Endothelial cell of umbilical vein (primary cell): ENCODE data around the gene CFAP61. TPM values are rescaled to one million over a fixed set of nuclear protein-coding genes. Genes with fewer than 3 reads are reported as not detected.

ENCODE experiments used
- BruUV-seq: library from RNA; stranded (reverse); fragments of 400-500 nt; replicated peaks from 2 replicates; lab custom pipeline; 2021; lab: Mats Ljungman, UMichigan
- CTCF ChIA-PET: fragments of 300-600, 350-600 bp; sonication (Branson Sonifier 250); formaldehyde crosslinking; loops from one replicate; lab custom pipeline; 2021; ENCODE audit warnings: antibody characterized with exemption, inconsistent platforms; lab: Charles Lee
- POLR2A ChIA-PET: fragments of 300-600, 350-600 bp; sonication (Branson Sonifier 250); formaldehyde crosslinking; loops from one replicate; lab custom pipeline; 2021; ENCODE audit warnings: antibody characterized with exemption, inconsistent platforms; lab: Charles Lee
- DNase-seq: peaks from one replicate; pipeline ENCODE4 v3.0.0-alpha.2; 2011; ENCODE audit warnings: low read depth, low spot score
- FAIRE-seq: peaks from 2 replicates; lab custom pipeline; 2011; peaks lifted over from hg19 to GRCh38; lab: Jason Lieb, UNC
- H2AFZ ChIP-seq: 2 replicates; pipeline ENCODE4 v1.6.0; 2012; ENCODE audit warnings: low read depth, low read length, control low read depth, inconsistent platforms
- H3K27ac ChIP-seq: 2 replicates; pipeline ENCODE4 v1.5.1; 2011; ENCODE audit warnings: low read depth, mild to moderate bottlenecking, control low read depth, low read length, moderate library complexity; ENCODE audit not compliant: insufficient read depth
- H3K27me3 ChIP-seq, 2 experiments: 2 replicates each; pipeline versions ENCODE4 v1.6.0 to v1.6.1; 2011; ENCODE audit warnings: low read length in 2 of 2, mixed read lengths in 1 of 2; ENCODE audit not compliant: control insufficient read depth in 2 of 2, insufficient read depth in 2 of 2
- H3K36me3 ChIP-seq, 2 experiments: 2 replicates in 1 of 2; 3 replicates in 1 of 2; pipeline ENCODE4 v1.5.1; 2011; ENCODE audit warnings: low read length in 2 of 2, mild to moderate bottlenecking in 1 of 2, moderate library complexity in 1 of 2; ENCODE audit not compliant: control insufficient read depth in 2 of 2, insufficient read depth in 2 of 2; ENCODE audit errors: extremely low read depth in 1 of 2
- H3K4me1 ChIP-seq: 3 replicates; pipeline ENCODE4 v1.5.1; 2011; ENCODE audit warnings: mild to moderate bottlenecking, low read length; ENCODE audit not compliant: control insufficient read depth, insufficient read depth; ENCODE audit errors: extremely low read depth
- H3K4me2 ChIP-seq: 2 replicates; pipeline ENCODE4 v1.6.1; 2011; ENCODE audit warnings: low read length, control low read depth, mixed read lengths; ENCODE audit not compliant: insufficient read depth
- H3K4me3 ChIP-seq, 3 experiments: fragments of 200-600 bp in 1 of 3; sonication (generic), shearing (Covaris generic) in 1 of 3; replicated peaks in 1 of 3; 2 replicates each; pipeline ENCODE4 v1.5.1; 2011 to 2016; ENCODE audit warnings: control low read depth in 3 of 3, low read length in 3 of 3, mild to moderate bottlenecking in 2 of 3, inconsistent platforms in 1 of 3, low read depth in 1 of 3, moderate library complexity in 1 of 3; ENCODE audit not compliant: insufficient read depth in 1 of 3
- H3K79me2 ChIP-seq: 2 replicates; pipeline ENCODE4 v1.6.0; 2012; ENCODE audit warnings: low read length, inconsistent platforms; ENCODE audit not compliant: control insufficient read depth, insufficient read depth
- H3K9ac ChIP-seq: replicated peaks from 2 replicates; pipeline ENCODE3; 2011; ENCODE audit warnings: low read length, control low read depth; ENCODE audit not compliant: insufficient read depth; ENCODE audit errors: extremely low read depth
- H3K9me1 ChIP-seq: replicated peaks from 3 replicates; pipeline ENCODE4 v1.6.0; 2011; ENCODE audit warnings: mild to moderate bottlenecking, low read length; ENCODE audit not compliant: control insufficient read depth, insufficient read depth; ENCODE audit errors: extremely low read depth
- H3K9me3 ChIP-seq: replicated peaks from 2 replicates; pipeline ENCODE4 v1.5.1; 2012; ENCODE audit warnings: low read length, inconsistent platforms; ENCODE audit not compliant: control insufficient read depth, insufficient read depth
- H4K20me1 ChIP-seq: replicated peaks from 2 replicates; pipeline ENCODE3; 2011; ENCODE audit warnings: mild to moderate bottlenecking, low read length; ENCODE audit not compliant: control insufficient read depth, insufficient read depth; ENCODE audit errors: extremely low read depth
- EZH2 ChIP-seq: IDR thresholded peaks from 2 replicates; pipeline ENCODE4 v1.6.1; 2012; ENCODE audit warnings: borderline replicate concordance, low read depth, mild to moderate bottlenecking, moderate library complexity, low read length, inconsistent platforms; ENCODE audit not compliant: severe bottlenecking
- FOS ChIP-seq: IDR thresholded peaks from 2 replicates; pipeline ENCODE4 v1.6.1; 2011; ENCODE audit warnings: mild to moderate bottlenecking, low read length, moderate library complexity, borderline replicate concordance; ENCODE audit not compliant: insufficient read depth
- GATA2 ChIP-seq: IDR thresholded peaks from 2 replicates; pipeline ENCODE4 v1.7.0; 2011; ENCODE audit warnings: low read depth, mild to moderate bottlenecking, moderate library complexity, mixed read lengths, low read length; ENCODE audit not compliant: insufficient read length, insufficient read depth
- JUN ChIP-seq: IDR thresholded peaks from 2 replicates; pipeline ENCODE4 v1.6.1; 2011; ENCODE audit warnings: borderline replicate concordance, low read depth; ENCODE audit not compliant: insufficient read length, insufficient read depth
- MYC ChIP-seq: IDR thresholded peaks from one replicate; pipeline ENCODE4 v1.6.1; 2011; ENCODE audit warnings: mild to moderate bottlenecking, low read depth, low read length
- POLR2A ChIP-seq: IDR thresholded peaks from 2 replicates; pipeline ENCODE4 v1.6.1; 2012; ENCODE audit warnings: low read depth, mild to moderate bottlenecking, control low read depth, low read length
- POLR2AphosphoS5 ChIP-seq: IDR thresholded peaks from 2 replicates; pipeline ENCODE4 v1.6.1; 2012; ENCODE audit warnings: low read depth, mild to moderate bottlenecking, control low read depth, low read length, moderate library complexity; ENCODE audit not compliant: insufficient read depth
- dilution Hi-C: fragments of 300-500 bp; cut with MboI; formaldehyde crosslinking; loops from one replicate; pipeline ENCODE4 v1.15.0; 2019; ENCODE audit warnings: low sequenced_read_pairs; ENCODE audit not compliant: extremely low pct_ligation_motif_present
- intact Hi-C: fragments of 100-400 bp; cut with micrococcal nuclease; formaldehyde crosslinking; loops from one replicate; pipeline ENCODE4 v1.10.0; 2022
- polyA plus RNA-seq, 4 experiments: library from polyadenylated mRNA; depleted of rRNA in 3 of 4; stranded (reverse) in 3 of 4; unstranded in 1 of 4; fragments of >200 nt; gene quantifications; 2 replicates each; pipeline versions ENCODE4 v1.2.1 to v1.2.3, GENCODE V29; 2011 to 2012; ENCODE audit warnings: missing spikeins in 1 of 4
- total RNA-seq: library from RNA; stranded (reverse); gene quantifications from 2 replicates; pipeline ENCODE4 v1.2.3, GENCODE V29; 2021
- TF ChIP-seq, protein P1 (sequence below), 2 donors: IDR thresholded peaks; 1 replicate in 1 of 2; 2 replicates in 1 of 2; pipeline ENCODE4 v1.5.1; 2011; ENCODE audit warnings: low read length in 2 of 2, mild to moderate bottlenecking in 2 of 2, moderate library complexity in 2 of 2, control low read depth in 1 of 2, inconsistent platforms in 1 of 2, low read depth in 1 of 2; ENCODE audit not compliant: insufficient read depth in 1 of 2; ENCODE audit errors: extremely low read depth in 1 of 2
- TF ChIP-seq, protein P2 (sequence below): IDR thresholded peaks from 2 replicates; pipeline ENCODE4 v1.6.1; 2011; ENCODE audit not compliant: insufficient read depth, insufficient read length

Gene CFAP61
- total and polyA plus RNA-seq, 2 donors (not counting 3 experiments of a cell fraction or from before 2014, with no cell fraction given) = not detected

DNA sequence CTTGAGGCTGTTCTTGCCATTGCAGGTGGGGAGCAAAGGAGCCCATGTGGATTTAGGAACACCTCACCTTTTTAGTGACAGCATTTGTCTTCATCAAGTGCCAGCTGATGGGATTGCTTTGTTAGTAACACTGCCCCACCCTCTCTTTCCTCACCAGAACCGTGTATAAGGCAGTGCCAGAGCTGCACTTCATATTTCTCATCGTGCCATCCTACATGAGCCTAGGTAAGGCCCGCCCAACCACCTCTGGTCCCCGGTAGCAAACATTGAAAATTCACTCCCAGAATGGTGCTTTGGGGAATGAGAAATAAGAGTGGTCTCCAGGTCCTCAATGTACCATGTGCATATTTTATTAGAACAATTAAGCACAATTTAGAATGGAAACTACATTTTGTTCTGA lies 22.7 kb downstream of the CFAP61 start:
- no peak for FAIRE-seq
- H3K36me3 ChIP-seq = no peaks in the 10 kb centered on the region
- dilution Hi-C loops = no loop called here

More for the DNA sequence above, 22.7 kb downstream of the CFAP61 start:
- H3K4me2 ChIP-seq = no peak overlapping the region
- no peaks in the 10 kb centered on the region for H3K9me1 ChIP-seq
- H2AFZ ChIP-seq = no peak overlapping the region
- no peaks in the 10 kb centered on the region for H3K4me1 ChIP-seq
- no peak for TF ChIP-seq MYC
- TF ChIP-seq JUN = no peak
- no peak for TF ChIP-seq EZH2
- TF ChIP-seq, protein P1, sequence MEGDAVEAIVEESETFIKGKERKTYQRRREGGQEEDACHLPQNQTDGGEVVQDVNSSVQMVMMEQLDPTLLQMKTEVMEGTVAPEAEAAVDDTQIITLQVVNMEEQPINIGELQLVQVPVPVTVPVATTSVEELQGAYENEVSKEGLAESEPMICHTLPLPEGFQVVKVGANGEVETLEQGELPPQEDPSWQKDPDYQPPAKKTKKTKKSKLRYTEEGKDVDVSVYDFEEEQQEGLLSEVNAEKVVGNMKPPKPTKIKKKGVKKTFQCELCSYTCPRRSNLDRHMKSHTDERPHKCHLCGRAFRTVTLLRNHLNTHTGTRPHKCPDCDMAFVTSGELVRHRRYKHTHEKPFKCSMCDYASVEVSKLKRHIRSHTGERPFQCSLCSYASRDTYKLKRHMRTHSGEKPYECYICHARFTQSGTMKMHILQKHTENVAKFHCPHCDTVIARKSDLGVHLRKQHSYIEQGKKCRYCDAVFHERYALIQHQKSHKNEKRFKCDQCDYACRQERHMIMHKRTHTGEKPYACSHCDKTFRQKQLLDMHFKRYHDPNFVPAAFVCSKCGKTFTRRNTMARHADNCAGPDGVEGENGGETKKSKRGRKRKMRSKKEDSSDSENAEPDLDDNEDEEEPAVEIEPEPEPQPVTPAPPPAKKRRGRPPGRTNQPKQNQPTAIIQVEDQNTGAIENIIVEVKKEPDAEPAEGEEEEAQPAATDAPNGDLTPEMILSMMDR (IDR thresholded peaks at IDR 0.05; ENCODE audit: extremely low read depth in 1 of 2, insufficient read depth in 1 of 2, low read depth in 1 of 2, low read length in 2 of 2) = no peak
- TF ChIP-seq, protein P2, sequence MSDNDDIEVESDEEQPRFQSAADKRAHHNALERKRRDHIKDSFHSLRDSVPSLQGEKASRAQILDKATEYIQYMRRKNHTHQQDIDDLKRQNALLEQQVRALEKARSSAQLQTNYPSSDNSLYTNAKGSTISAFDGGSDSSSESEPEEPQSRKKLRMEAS = no peak
- no peak for TF ChIP-seq FOS
- TF ChIP-seq POLR2A = no peak
- TF ChIP-seq GATA2 = no peak
- no peak for TF ChIP-seq POLR2AphosphoS5
- intact Hi-C loops = no loop called here
- no TSS peak for BruUV-seq
- peaks cover 18 to 20% of the 10 kb centered on the region in 2 experiments for H3K27me3 ChIP-seq
- H3K79me2 ChIP-seq = no peaks in the 10 kb centered on the region
- ChIA-PET CTCF (interaction anchor here (0.7 kb wide), 1 partner anchor 519 kb away, joined by 3 read pairs; no protein-coding TSS in a partner anchor), POLR2A (no interaction called here)
- H3K27ac ChIP-seq = no peak overlapping the region
- H3K9me3 ChIP-seq = no peaks in the 10 kb centered on the region
- no peak for DNase-seq
- H3K9ac ChIP-seq = no peak overlapping the region
- no peaks in the 10 kb centered on the region for H4K20me1 ChIP-seq
- H3K4me3 ChIP-seq = no peak overlapping the region
